ENCODE results near the gene TOE1. TPM values are rescaled to one million over a fixed set of nuclear protein-coding genes. Genes with fewer than 3 reads are reported as not detected.
A peak's percentile ranks its signal among the peaks of the same experiment; 100 is the strongest.
"Not testable (repeated sequence)": the region's sequence is repeated elsewhere in the genome, so short reads cannot be mapped to it uniquely, and the experiment has no call there.

TOE1 gene
- 18.2 and 19.5 TPM in 2 replicates for total RNA-seq (2014; rRNA removed)
- Bru-seq, nascent RNA = percentile 92 among the genes with signal in this experiment
- BruChase-seq, experiment 1, labeled RNA remaining after a 6-hour chase = percentile 88 among the genes with signal in this experiment
- percentile 86 among the genes with signal in this experiment for BruChase-seq, experiment 2, labeled RNA remaining after a 2-hour chase
- long read RNA-seq, transcript TOE1-201 (8 exons, 2,389 nt) = major isoform, 6 of 24 reads
- long read RNA-seq, partial matches to known transcripts = 4 of 24 reads
- long read RNA-seq, other reads (novel, unspliced or antisense) = 14 of 24 reads

- DNase-seq (peak; percentile 93), ATAC-seq (peak; percentile 80)
- intact Hi-C loops (cut with micrococcal nuclease) = loop anchor here (1.0 to 5.0 kb wide), 3 partner anchors 37 to 327 kb away; partner anchors contain the start of genes TESK2 and UROD
- Histone ChIP-seq H3K9ac (ENCODE audit: low read length) (peak within 1 kb of the TSS; percentile 91), H3K79me2 (ENCODE audit: low read length) (peaks cover 45% of the 10 kb centered on the region), H3K36me3 (ENCODE audit: low read depth, low read length) (peaks cover 32% of the 10 kb centered on the region), H3K9me2 (replicated peaks; ENCODE audit: low read length) (no peaks in the 10 kb centered on the region), H3F3A (ENCODE audit: low read length, unreplicated experiment) (no peaks in the 10 kb centered on the region), H3K9me3 (ENCODE audit: low read length) (no peaks in the 10 kb centered on the region), H3K4me3 (ENCODE audit: low read length) (peak within 1 kb of the TSS; percentile 83), H3K27ac (ENCODE audit: low read length) (peak within 1 kb of the TSS; percentile 76), H2AFZ (ENCODE audit: low read length) (peak within 1 kb of the TSS; percentile 84), H3K4me1 (ENCODE audit: insufficient read depth, low read length) (peaks cover 43% of the 10 kb centered on the region), H3K4me2 (ENCODE audit: low read length) (peak within 1 kb of the TSS; percentile 91), H3K27me3 (ENCODE audit: low read length) (no peaks in the 10 kb centered on the region), H4K20me1 (ENCODE audit: low read length) (0 out of 2 replicates have a peak, but pooled peaks cover 3% of the 10 kb centered on the region)
- CTCF ChIA-PET = interaction anchor here (0.7 to 2.2 kb wide), 3 partner anchors 22 to 325 kb away, joined by 3 to 18 read pairs (median 3); no protein-coding TSS in a partner anchor
- TF ChIP-seq EZH2 (IDR thresholded peaks at IDR 0.05; ENCODE audit: low read length, unreplicated experiment) (no peak), EZH2phosphoT487 (IDR thresholded peaks at IDR 0.05; ENCODE audit: borderline replicate concordance, low read length) (no peak), CTCF (conservative IDR thresholded peaks at IDR 0.05; ENCODE audit: low read depth, low read length) (no peak)
- POLR2A ChIA-PET (ENCODE audit: unreplicated experiment) = interaction anchor here (0.5 to 1.3 kb wide), 8 partner anchors 12 to 610 kb away, joined by 3 to 85 read pairs (median 4); partner anchors contain the start of genes CCDC163, MMACHC and TESK2
- no TSS peak for BruUV-seq (replicated peaks)
Measured at GRCh38 chr1:45339789-45340558, at the start of gene TOE1, which contains the start of gene MUTYH. TOE1 (plus strand) TSS chr1:45340170; CDS start chr1:45340253, 83 bp downstream. MUTYH (minus strand) TSS chr1:45340440; CDS start chr1:45334505, 5,935 bp downstream.

GRCh38 chr1:45291002-45291401, 49.0 kb upstream of the TOE1 start:
- intact Hi-C loops (cut with micrococcal nuclease) = not testable (repeated sequence)

GRCh38 chr1:45291716-45292115, 48.3 kb upstream of the TOE1 start:
- no peaks in the 10 kb centered on the region for H3F3A ChIP-seq (ENCODE audit: low read length, unreplicated experiment)
- H3K4me1 ChIP-seq (ENCODE audit: insufficient read depth, low read length) = no peaks in the 10 kb centered on the region
- no peak overlapping the region for H3K27ac ChIP-seq (ENCODE audit: low read length)
- H3K9me2 ChIP-seq (replicated peaks; ENCODE audit: low read length) = no peaks in the 10 kb centered on the region
- POLR2A ChIA-PET (ENCODE audit: unreplicated experiment) = no interaction called here
- H4K20me1 ChIP-seq (ENCODE audit: low read length) = no peaks in the 10 kb centered on the region
- no peaks in the 10 kb centered on the region for H3K79me2 ChIP-seq (ENCODE audit: low read length)
- no peak overlapping the region for H3K9ac ChIP-seq (ENCODE audit: low read length)
- CTCF ChIA-PET = no interaction called here
- H3K36me3 ChIP-seq (ENCODE audit: low read depth, low read length) = no peaks in the 10 kb centered on the region
- intact Hi-C loops (cut with micrococcal nuclease) = no loop called here
- DNase-seq = no peak
- no peak overlapping the region for H2AFZ ChIP-seq (ENCODE audit: low read length)
- no peaks in the 10 kb centered on the region for H3K9me3 ChIP-seq (ENCODE audit: low read length)
- no peak for ATAC-seq
- no TSS peak for BruUV-seq (replicated peaks)
- H3K4me2 ChIP-seq (ENCODE audit: low read length) = no peak overlapping the region
- no peaks in the 10 kb centered on the region for H3K27me3 ChIP-seq (ENCODE audit: low read length)
- no peak overlapping the region for H3K4me3 ChIP-seq (ENCODE audit: low read length)
- TF ChIP-seq CTCF (conservative IDR thresholded peaks at IDR 0.05; ENCODE audit: low read depth, low read length) = no peak
- no peak for TF ChIP-seq EZH2 (IDR thresholded peaks at IDR 0.05; ENCODE audit: low read length, unreplicated experiment)
- TF ChIP-seq EZH2phosphoT487 (IDR thresholded peaks at IDR 0.05; ENCODE audit: borderline replicate concordance, low read length) = no peak

More at GRCh38 chr1:45291002-45291401, 49.0 kb upstream of the TOE1 start:
- ATAC-seq; H2AFZ ChIP-seq (ENCODE audit: low read length); H3K4me2 ChIP-seq (ENCODE audit: low read length); H4K20me1 ChIP-seq (ENCODE audit: low read length); POLR2A ChIA-PET (ENCODE audit: unreplicated experiment); H3K36me3 ChIP-seq (ENCODE audit: low read depth, low read length); H3F3A ChIP-seq (ENCODE audit: low read length, unreplicated experiment); H3K9ac ChIP-seq (ENCODE audit: low read length); H3K27ac ChIP-seq (ENCODE audit: low read length); H3K4me3 ChIP-seq (ENCODE audit: low read length); H3K9me2 ChIP-seq (replicated peaks; ENCODE audit: low read length); BruUV-seq (replicated peaks); CTCF ChIA-PET; DNase-seq; H3K27me3 ChIP-seq (ENCODE audit: low read length); H3K4me1 ChIP-seq (ENCODE audit: insufficient read depth, low read length); H3K79me2 ChIP-seq (ENCODE audit: low read length); H3K9me3 ChIP-seq (ENCODE audit: low read length): not testable (repeated sequence)
